H1 (cell line): ENCODE data around the gene PXT1. TPM values are rescaled to one million over a fixed set of nuclear protein-coding genes. Genes with fewer than 3 reads are reported as not detected.

Experiments
- CTCF ChIA-PET: fragments of 300-600 bp; sonication (Branson Sonifier 250); formaldehyde crosslinking; loops from one replicate; lab custom pipeline; 2021; ENCODE audit not compliant: partially characterized antibody; lab: Charles Lee
- POLR2A ChIA-PET: fragments of 300-600 bp; sonication (Branson Sonifier 250); formaldehyde crosslinking; loops from one replicate; lab custom pipeline; 2021; ENCODE audit warnings: inconsistent platforms; ENCODE audit not compliant: partially characterized antibody; lab: Charles Lee
- DNase-seq, 2 experiments: peaks; one replicate each; pipeline versions ENCODE4 v3.0.0 to v3.0.0-alpha.2; 2010 to 2022; ENCODE audit warnings: low spot score in 2 of 2, low read depth in 1 of 2, mixed read lengths in 1 of 2
- FAIRE-seq: peaks from 2 replicates; lab custom pipeline; 2011; peaks lifted over from hg19 to GRCh38; lab: Jason Lieb, UNC
- H2AFZ ChIP-seq: 2 replicates; pipeline ENCODE4 v1.8.1; 2012; ENCODE audit warnings: low read length, inconsistent platforms
- H2AK5ac ChIP-seq: 2 replicates; pipeline ENCODE4 v1.6.1; 2013; ENCODE audit warnings: low read depth, low read length
- H2BK120ac ChIP-seq: replicated peaks from 2 replicates; pipeline ENCODE3; 2013; ENCODE audit warnings: low read depth, low read length, inconsistent platforms
- H2BK12ac ChIP-seq: 2 replicates; pipeline ENCODE4 v1.6.1; 2013; ENCODE audit warnings: low read depth, low read length
- H2BK15ac ChIP-seq: 2 replicates; pipeline ENCODE4 v1.6.1; 2013; ENCODE audit warnings: low read length
- H2BK20ac ChIP-seq: 2 replicates; pipeline ENCODE4 v1.6.1; 2013; ENCODE audit warnings: low read length
- H2BK5ac ChIP-seq: 2 replicates; pipeline ENCODE4 v1.6.1; 2013; ENCODE audit warnings: low read depth, low read length
- H3K14ac ChIP-seq: 2 replicates; pipeline ENCODE4 v1.6.1; 2013; ENCODE audit warnings: inconsistent platforms; ENCODE audit not compliant: insufficient read length
- H3K18ac ChIP-seq: 2 replicates; pipeline ENCODE4 v1.6.1; 2013; ENCODE audit warnings: low read length; ENCODE audit errors: extremely low read depth
- H3K23ac ChIP-seq: 2 replicates; pipeline ENCODE4 v1.6.1; 2013; ENCODE audit warnings: inconsistent platforms; ENCODE audit not compliant: insufficient read length
- H3K23me2 ChIP-seq: 2 replicates; pipeline ENCODE4 v1.6.1; 2013; ENCODE audit warnings: low read depth, low read length
- H3K27ac ChIP-seq: 2 replicates; pipeline ENCODE4 v1.6.1; 2011; ENCODE audit warnings: low read depth, low read length, inconsistent platforms
- H3K27me3 ChIP-seq, 4 experiments: replicated peaks in 1 of 4; 1 replicate in 1 of 4; 2 replicates in 3 of 4; pipeline versions ENCODE4 v1.6.1 to v1.8.1; 2011 to 2013; ENCODE audit warnings: low read length in 3 of 4, mild to moderate bottlenecking in 3 of 4, inconsistent platforms in 2 of 4, mixed read lengths in 2 of 4, moderate library complexity in 1 of 4; ENCODE audit not compliant: control insufficient read depth in 3 of 4, insufficient read depth in 3 of 4; ENCODE audit errors: extremely low read depth in 1 of 4
- H3K36me3 ChIP-seq, 4 experiments: 2 replicates each; pipeline versions ENCODE4 v1.6.1 to v1.8.1; 2011 to 2013; ENCODE audit warnings: mild to moderate bottlenecking in 4 of 4, low read length in 3 of 4, moderate library complexity in 2 of 4, control low read depth in 1 of 4, inconsistent platforms in 1 of 4; ENCODE audit not compliant: insufficient read depth in 4 of 4, control insufficient read depth in 2 of 4
- H3K4ac ChIP-seq: replicated peaks from 2 replicates; pipeline ENCODE3; 2013; ENCODE audit warnings: low read length, low read depth, mixed read lengths, inconsistent platforms; ENCODE audit not compliant: insufficient read length
- H3K4me1 ChIP-seq, 4 experiments: replicated peaks in 1 of 4; 1 replicate in 1 of 4; 2 replicates in 3 of 4; pipeline versions ENCODE4 v1.6.1 to v1.8.1; 2011 to 2013; ENCODE audit warnings: low read length in 3 of 4, inconsistent platforms in 2 of 4, mixed read lengths in 1 of 4; ENCODE audit not compliant: insufficient read depth in 4 of 4, control insufficient read depth in 3 of 4
- H3K4me2 ChIP-seq, 2 experiments: 2 replicates each; pipeline versions ENCODE4 v1.6.1 to v1.8.1; 2011 to 2013; ENCODE audit warnings: low read depth in 2 of 2, low read length in 2 of 2, control low read depth in 1 of 2, inconsistent platforms in 1 of 2, mild to moderate bottlenecking in 1 of 2; ENCODE audit not compliant: insufficient read depth in 1 of 2
- H3K4me3 ChIP-seq, 4 experiments: fragments of 200-600, 300-600 bp in 1 of 4; sonication (generic), shearing (Covaris generic), sonication (Bioruptor Twin) in 1 of 4; 2 replicates each; pipeline versions ENCODE4 v1.5.1 to v1.8.1; 2011 to 2016; ENCODE audit warnings: low read length in 4 of 4, low read depth in 3 of 4, control low read depth in 2 of 4, inconsistent platforms in 2 of 4, mild to moderate bottlenecking in 2 of 4, mixed read lengths in 1 of 4, moderate library complexity in 1 of 4; ENCODE audit not compliant: insufficient read depth in 2 of 4; ENCODE audit errors: extremely low read depth in 1 of 4
- H3K56ac ChIP-seq: replicated peaks from 2 replicates; pipeline ENCODE3; 2013; ENCODE audit warnings: low read depth, mild to moderate bottlenecking, mixed read lengths, low read length, inconsistent platforms; ENCODE audit not compliant: insufficient read length
- H3K79me1 ChIP-seq: 2 replicates; pipeline ENCODE4 v1.6.1; 2013; ENCODE audit warnings: low read depth, low read length, control low read depth
- H3K79me2 ChIP-seq, 2 experiments: 2 replicates each; pipeline versions ENCODE4 v1.6.1 to v1.8.1; 2012 to 2013; ENCODE audit warnings: low read length in 2 of 2, mild to moderate bottlenecking in 2 of 2, inconsistent platforms in 1 of 2; ENCODE audit not compliant: insufficient read depth in 2 of 2, control insufficient read depth in 1 of 2
- H3K9ac ChIP-seq, 4 experiments: replicated peaks in 1 of 4; 1 replicate in 1 of 4; 2 replicates in 3 of 4; pipeline versions ENCODE4 v1.6.1 to v1.8.1; 2011 to 2013; ENCODE audit warnings: low read depth in 3 of 4, low read length in 3 of 4, control low read depth in 2 of 4, mild to moderate bottlenecking in 2 of 4, moderate library complexity in 2 of 4, inconsistent platforms in 1 of 4; ENCODE audit errors: extremely low read depth in 1 of 4
- H3K9me3 ChIP-seq, 2 experiments: 2 replicates each; pipeline versions ENCODE4 v1.6.1 to v1.8.1; 2012 to 2013; ENCODE audit warnings: mild to moderate bottlenecking in 2 of 2, moderate library complexity in 2 of 2, control low read depth in 1 of 2, inconsistent platforms in 1 of 2, low read depth in 1 of 2, low read length in 1 of 2, mixed read lengths in 1 of 2; ENCODE audit not compliant: insufficient read depth in 2 of 2
- H4K20me1 ChIP-seq, 2 experiments: replicated peaks in 1 of 2; 2 replicates each; pipeline versions ENCODE3 to v1.8.1; 2011 to 2013; ENCODE audit warnings: inconsistent platforms in 2 of 2, low read length in 2 of 2, mild to moderate bottlenecking in 1 of 2; ENCODE audit not compliant: insufficient read depth in 2 of 2, control insufficient read depth in 1 of 2
- H4K5ac ChIP-seq: 2 replicates; pipeline ENCODE4 v1.6.1; 2013; ENCODE audit warnings: low read length, low read depth, mixed read lengths, inconsistent platforms; ENCODE audit not compliant: insufficient read length
- H4K8ac ChIP-seq: 2 replicates; pipeline ENCODE4 v1.8.0; 2013; ENCODE audit warnings: mild to moderate bottlenecking, moderate library complexity, low read length, inconsistent platforms; ENCODE audit not compliant: insufficient read depth; ENCODE audit errors: extremely low read depth
- H4K91ac ChIP-seq: replicated peaks from 2 replicates; pipeline ENCODE3; 2013; ENCODE audit warnings: low read length, mixed read lengths, inconsistent platforms; ENCODE audit not compliant: insufficient read length
- WGBS, 2 experiments: shearing (Covaris generic) in 1 of 2; methylation state at CpG; one replicate each; pipeline versions ENCODE4 v1.1.6 to v1.1.7; 2013 to 2015; ENCODE audit warnings: low lambda C conversion rate in 2 of 2, mixed read lengths in 2 of 2, inconsistent platforms in 1 of 2, low coverage in 1 of 2, missing lambda C conversion rate in 1 of 2; ENCODE audit not compliant: insufficient replicate concordance in 2 of 2, insufficient coverage in 1 of 2, insufficient read length in 1 of 2; ENCODE audit errors: extremely low coverage in 1 of 2, missing lambda C conversion rate in 1 of 2; 5-methylcytosine and 5-hydroxymethylcytosine counted together
- polyA plus RNA-seq, 7 experiments: library from polyadenylated mRNA; depleted of rRNA in 3 of 7; stranded (reverse) in 5 of 7; unstranded in 2 of 7; fragments of >200 nt in 5 of 7; fragments of 200-250 nt in 2 of 7; gene quantifications; 1 replicate in 5 of 7; 2 replicates in 1 of 7; 4 replicates in 1 of 7; pipeline versions ENCODE4 v1.2.1 to v1.2.3, GENCODE V29; 2011 to 2013; ENCODE audit warnings: missing spikeins in 2 of 7, mixed read lengths in 2 of 7
- total RNA-seq: library from RNA; stranded (reverse); fragmentation: NEBNext Ultra II Directional; extraction: Animal tissue kit (Norgen Biotek cat#: 25700); gene quantifications from 2 replicates; pipeline ENCODE4 v1.2.1, GENCODE V29; 2021

PXT1 gene
- total and polyA plus RNA-seq, 2 of the 8 experiments (the other 6 are each of a cell fraction or from before 2014, with no cell fraction given), result 0.06 TPM; not detected in 1

GRCh38 chr6:36467625-36468024 lies 25.0 kb upstream of the PXT1 start:
- H2BK20ac ChIP-seq, result no peak overlapping the region
- no peak overlapping the region for H2BK12ac ChIP-seq
- H2BK120ac ChIP-seq, result no peak overlapping the region
- H4K5ac ChIP-seq, result no peak overlapping the region
- H3K56ac ChIP-seq, result no peak overlapping the region
- WGBS, 2 experiments, result 95% methylated on average over 3 of the region's 3 CpGs; no CpG with 5 or more reads in 1 of the 2 experiments
- no peaks in the 10 kb centered on the region for H3K27me3 ChIP-seq
- CTCF ChIA-PET, result no interaction called here
- FAIRE-seq, result no peak
- H4K8ac ChIP-seq, result no peak overlapping the region
- H3K9ac ChIP-seq, result no peak overlapping the region
- H3K27ac ChIP-seq, result no peak overlapping the region
- no peaks in the 10 kb centered on the region for H3K79me1 ChIP-seq
- no peaks in the 10 kb centered on the region for H4K20me1 ChIP-seq
- no peak overlapping the region for H2AK5ac ChIP-seq
- H2BK5ac ChIP-seq, result no peak overlapping the region
- H3K4me1 ChIP-seq, result peaks cover 0 to 5% (median 0%) of the 10 kb centered on the region in 4 experiments; a peak in 1 of 7 replicates
- no peak overlapping the region for H4K91ac ChIP-seq
- no peak overlapping the region for H3K23ac ChIP-seq
- no peaks in the 10 kb centered on the region for H3K23me2 ChIP-seq
- H3K4me2 ChIP-seq, result no peak overlapping the region
- no peak overlapping the region for H2AFZ ChIP-seq
- no peak overlapping the region for H3K14ac ChIP-seq
- H3K36me3 ChIP-seq, result peaks cover 0 to 6% (median under 1%) of the 10 kb centered on the region in 4 experiments; a peak in 2 of 8 replicates
- no peak overlapping the region for H3K4me3 ChIP-seq
- no peaks in the 10 kb centered on the region for H3K9me3 ChIP-seq
- H3K79me2 ChIP-seq, result peaks cover 0 to 45% of the 10 kb centered on the region in 2 experiments; a peak in 3 of 4 replicates
- no peak for DNase-seq
- no peak overlapping the region for H2BK15ac ChIP-seq
- no peak overlapping the region for H3K4ac ChIP-seq
- POLR2A ChIA-PET, result interaction anchor here (0.6 kb wide), 1 partner anchor 12 kb away, joined by 3 read pairs; no protein-coding TSS in a partner anchor
- H3K18ac ChIP-seq, result no peak overlapping the region
